Neural cell (in vitro differentiated cells): ENCODE results near the gene SLIT3. TPM values are rescaled to one million over a fixed set of nuclear protein-coding genes. Genes with fewer than 3 reads are reported as not detected.

ENCODE experiments used
- H2AFZ ChIP-seq: fragments of 200-600, 300-800 bp; sonication (generic), shearing (Covaris generic); 2 replicates; pipeline ENCODE4 v1.6.0; 2014; ENCODE audit warnings: low read depth, mild to moderate bottlenecking, antibody characterized with exemption, low read length, moderate library complexity
- H3F3A ChIP-seq: fragments of 200-600 bp; shearing (Covaris generic); 2 replicates; pipeline ENCODE4 v1.6.1; 2016; ENCODE audit warnings: mild to moderate bottlenecking, moderate library complexity, mixed read lengths, antibody characterized with exemption, low read length; ENCODE audit not compliant: insufficient read depth, poor library complexity, severe bottlenecking
- H3K27ac ChIP-seq: fragments of 200-600, 300-800 bp; sonication (generic), shearing (Covaris generic); 2 replicates; pipeline ENCODE4 v1.5.1; 2014; ENCODE audit warnings: mild to moderate bottlenecking, low read length, moderate library complexity
- H3K27me3 ChIP-seq: fragments of 300-800, 200-600 bp; sonication (generic), shearing (Covaris generic); 2 replicates; pipeline ENCODE4 v1.6.0; 2014; ENCODE audit warnings: mild to moderate bottlenecking, low read depth, low read length, moderate library complexity; ENCODE audit not compliant: insufficient read depth
- H3K36me3 ChIP-seq: fragments of 300-800, 200-600 bp; sonication (generic), shearing (Covaris generic); 2 replicates; pipeline ENCODE4 v1.5.1; 2014; ENCODE audit warnings: mild to moderate bottlenecking, antibody characterized with exemption, low read length, moderate library complexity; ENCODE audit not compliant: insufficient read depth
- H3K4me2 ChIP-seq: fragments of 300-800, 200-600 bp; sonication (generic), shearing (Covaris generic); 2 replicates; pipeline ENCODE4 v1.6.0; 2014; ENCODE audit warnings: mild to moderate bottlenecking, low read length
- H3K4me3 ChIP-seq: fragments of 300-800, 200-600 bp; sonication (generic), shearing (Covaris generic); 2 replicates; pipeline ENCODE4 v1.5.1; 2014; ENCODE audit warnings: mild to moderate bottlenecking, low read length, moderate library complexity
- H3K79me2 ChIP-seq: fragments of 200-600 bp; shearing (Covaris generic); replicated peaks from 2 replicates; pipeline ENCODE4 v1.6.0; 2014; ENCODE audit warnings: mild to moderate bottlenecking, low read length, moderate library complexity; ENCODE audit not compliant: insufficient read depth
- H3K9ac ChIP-seq: fragments of 300-800, 200-600 bp; sonication (generic), shearing (Covaris generic); 2 replicates; pipeline ENCODE4 v1.6.1; 2016; ENCODE audit warnings: mild to moderate bottlenecking, low read length, mixed read lengths
- H3K9me2 ChIP-seq: fragments of 200-600 bp; shearing (Covaris generic); 2 replicates; pipeline ENCODE4 v1.6.1; 2016; ENCODE audit warnings: mild to moderate bottlenecking, low read length, mixed read lengths; ENCODE audit not compliant: insufficient read depth
- H3K9me3 ChIP-seq: fragments of 200-600, 300-800 bp; sonication (generic), shearing (Covaris generic); 2 replicates; pipeline ENCODE4 v1.6.1; 2016; ENCODE audit warnings: mild to moderate bottlenecking, mixed run types, low read length, moderate library complexity, mixed read lengths
- H4K20me1 ChIP-seq: fragments of 200-600 bp; shearing (Covaris generic); 2 replicates; pipeline ENCODE4 v1.6.1; 2016; ENCODE audit warnings: mild to moderate bottlenecking, mixed run types; ENCODE audit not compliant: insufficient read depth
- EP300 ChIP-seq: fragments of 450-650 bp; conservative IDR thresholded peaks from 2 replicates; pipeline ENCODE4 v1.6.1; 2014; ENCODE audit warnings: antibody characterized with exemption, mild to moderate bottlenecking, moderate library complexity; ENCODE audit not compliant: poor library complexity, severe bottlenecking
- EZH2 ChIP-seq: fragments of 200-600, 300-800 bp; shearing (Covaris generic), sonication (generic); IDR thresholded peaks from 2 replicates; pipeline ENCODE4 v1.6.1; 2014; ENCODE audit warnings: antibody characterized with exemption, low read length, borderline replicate concordance, mild to moderate bottlenecking; ENCODE audit not compliant: insufficient read depth, poor library complexity, severe bottlenecking
- MXI1 ChIP-seq: fragments of 450-650 bp; conservative IDR thresholded peaks from 2 replicates; pipeline ENCODE4 v1.6.1; 2014; ENCODE audit warnings: antibody characterized with exemption, mild to moderate bottlenecking; ENCODE audit not compliant: poor library complexity, severe bottlenecking
- POLR2AphosphoS5 ChIP-seq: IDR thresholded peaks from 2 replicates; pipeline ENCODE4 v1.6.1; 2012
- RAD21 ChIP-seq: fragments of 450-650 bp; conservative IDR thresholded peaks from 2 replicates; pipeline ENCODE4 v1.6.1; 2014; ENCODE audit warnings: antibody characterized with exemption, mild to moderate bottlenecking, moderate library complexity
- SMC3 ChIP-seq: fragments of 450-650 bp; conservative IDR thresholded peaks from 2 replicates; pipeline ENCODE4 v1.6.1; 2014; ENCODE audit warnings: antibody characterized with exemption, mild to moderate bottlenecking, moderate library complexity; ENCODE audit not compliant: poor library complexity
- TAF1 ChIP-seq: IDR thresholded peaks from 2 replicates; pipeline ENCODE4 v1.6.1; 2012; ENCODE audit warnings: low read depth
- polyA plus RNA-seq: library from polyadenylated mRNA; depleted of rRNA; stranded (reverse); fragments of >200 nt; gene quantifications from 2 replicates; pipeline ENCODE4 v1.2.3, GENCODE V29; 2014
- TF ChIP-seq, protein P1 (sequence below): IDR thresholded peaks from 2 replicates; pipeline ENCODE4 v1.6.1; 2012; ENCODE audit warnings: borderline replicate concordance
- TF ChIP-seq, protein P2 (sequence below): fragments of 450-650 bp; IDR thresholded peaks from 2 replicates; pipeline ENCODE4 v1.5.1; 2014; ENCODE audit warnings: antibody characterized with exemption, mild to moderate bottlenecking, moderate library complexity; ENCODE audit not compliant: poor library complexity, severe bottlenecking

The SLIT3 gene
- polyA plus RNA-seq, 1 donor from 2014 or later, result 1.2 TPM

DNA sequence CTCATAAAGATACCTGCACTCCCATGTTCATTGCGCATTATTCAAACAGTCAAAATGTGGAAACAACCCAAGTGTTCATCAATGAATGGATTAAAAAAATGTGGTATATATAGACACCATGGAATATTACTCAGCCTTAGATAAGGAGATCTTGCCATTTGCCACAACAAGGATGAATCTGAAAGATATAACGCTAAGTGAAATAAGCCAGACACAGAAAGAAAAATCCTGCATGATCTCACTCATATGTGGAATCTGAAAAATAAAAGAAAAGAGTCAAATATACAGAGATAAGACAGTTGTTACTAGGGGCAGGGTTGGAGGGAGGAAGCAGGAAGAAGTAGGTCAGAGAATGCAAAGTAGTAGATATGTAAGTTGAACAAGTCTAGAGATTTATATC is 17.6 kb upstream of the SLIT3 start:
- no peaks in the 10 kb centered on the region for H3K79me2 ChIP-seq
- H3K9ac ChIP-seq, result no peak overlapping the region
- no peaks in the 10 kb centered on the region for H3K36me3 ChIP-seq
- H3K9me2 ChIP-seq, result no peaks in the 10 kb centered on the region
- H3K27ac ChIP-seq, result no peak overlapping the region
- no peak overlapping the region for H3K4me3 ChIP-seq
- H3F3A ChIP-seq, result no peaks in the 10 kb centered on the region
- H3K4me2 ChIP-seq, result no peak overlapping the region
- H2AFZ ChIP-seq, result no peak overlapping the region
- no peaks in the 10 kb centered on the region for H3K27me3 ChIP-seq
- no peaks in the 10 kb centered on the region for H3K9me3 ChIP-seq
- TF ChIP-seq RAD21 (no peak), SMC3 (no peak), TAF1 (no peak), EZH2 (no peak), EP300 (no peak), MXI1 (no peak), POLR2AphosphoS5 (no peak)
- TF ChIP-seq, protein P1, sequence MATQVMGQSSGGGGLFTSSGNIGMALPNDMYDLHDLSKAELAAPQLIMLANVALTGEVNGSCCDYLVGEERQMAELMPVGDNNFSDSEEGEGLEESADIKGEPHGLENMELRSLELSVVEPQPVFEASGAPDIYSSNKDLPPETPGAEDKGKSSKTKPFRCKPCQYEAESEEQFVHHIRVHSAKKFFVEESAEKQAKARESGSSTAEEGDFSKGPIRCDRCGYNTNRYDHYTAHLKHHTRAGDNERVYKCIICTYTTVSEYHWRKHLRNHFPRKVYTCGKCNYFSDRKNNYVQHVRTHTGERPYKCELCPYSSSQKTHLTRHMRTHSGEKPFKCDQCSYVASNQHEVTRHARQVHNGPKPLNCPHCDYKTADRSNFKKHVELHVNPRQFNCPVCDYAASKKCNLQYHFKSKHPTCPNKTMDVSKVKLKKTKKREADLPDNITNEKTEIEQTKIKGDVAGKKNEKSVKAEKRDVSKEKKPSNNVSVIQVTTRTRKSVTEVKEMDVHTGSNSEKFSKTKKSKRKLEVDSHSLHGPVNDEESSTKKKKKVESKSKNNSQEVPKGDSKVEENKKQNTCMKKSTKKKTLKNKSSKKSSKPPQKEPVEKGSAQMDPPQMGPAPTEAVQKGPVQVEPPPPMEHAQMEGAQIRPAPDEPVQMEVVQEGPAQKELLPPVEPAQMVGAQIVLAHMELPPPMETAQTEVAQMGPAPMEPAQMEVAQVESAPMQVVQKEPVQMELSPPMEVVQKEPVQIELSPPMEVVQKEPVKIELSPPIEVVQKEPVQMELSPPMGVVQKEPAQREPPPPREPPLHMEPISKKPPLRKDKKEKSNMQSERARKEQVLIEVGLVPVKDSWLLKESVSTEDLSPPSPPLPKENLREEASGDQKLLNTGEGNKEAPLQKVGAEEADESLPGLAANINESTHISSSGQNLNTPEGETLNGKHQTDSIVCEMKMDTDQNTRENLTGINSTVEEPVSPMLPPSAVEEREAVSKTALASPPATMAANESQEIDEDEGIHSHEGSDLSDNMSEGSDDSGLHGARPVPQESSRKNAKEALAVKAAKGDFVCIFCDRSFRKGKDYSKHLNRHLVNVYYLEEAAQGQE, result no peak
- TF ChIP-seq, protein P2, sequence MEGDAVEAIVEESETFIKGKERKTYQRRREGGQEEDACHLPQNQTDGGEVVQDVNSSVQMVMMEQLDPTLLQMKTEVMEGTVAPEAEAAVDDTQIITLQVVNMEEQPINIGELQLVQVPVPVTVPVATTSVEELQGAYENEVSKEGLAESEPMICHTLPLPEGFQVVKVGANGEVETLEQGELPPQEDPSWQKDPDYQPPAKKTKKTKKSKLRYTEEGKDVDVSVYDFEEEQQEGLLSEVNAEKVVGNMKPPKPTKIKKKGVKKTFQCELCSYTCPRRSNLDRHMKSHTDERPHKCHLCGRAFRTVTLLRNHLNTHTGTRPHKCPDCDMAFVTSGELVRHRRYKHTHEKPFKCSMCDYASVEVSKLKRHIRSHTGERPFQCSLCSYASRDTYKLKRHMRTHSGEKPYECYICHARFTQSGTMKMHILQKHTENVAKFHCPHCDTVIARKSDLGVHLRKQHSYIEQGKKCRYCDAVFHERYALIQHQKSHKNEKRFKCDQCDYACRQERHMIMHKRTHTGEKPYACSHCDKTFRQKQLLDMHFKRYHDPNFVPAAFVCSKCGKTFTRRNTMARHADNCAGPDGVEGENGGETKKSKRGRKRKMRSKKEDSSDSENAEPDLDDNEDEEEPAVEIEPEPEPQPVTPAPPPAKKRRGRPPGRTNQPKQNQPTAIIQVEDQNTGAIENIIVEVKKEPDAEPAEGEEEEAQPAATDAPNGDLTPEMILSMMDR, result no peak
- H4K20me1 ChIP-seq, result no peaks in the 10 kb centered on the region

DNA sequence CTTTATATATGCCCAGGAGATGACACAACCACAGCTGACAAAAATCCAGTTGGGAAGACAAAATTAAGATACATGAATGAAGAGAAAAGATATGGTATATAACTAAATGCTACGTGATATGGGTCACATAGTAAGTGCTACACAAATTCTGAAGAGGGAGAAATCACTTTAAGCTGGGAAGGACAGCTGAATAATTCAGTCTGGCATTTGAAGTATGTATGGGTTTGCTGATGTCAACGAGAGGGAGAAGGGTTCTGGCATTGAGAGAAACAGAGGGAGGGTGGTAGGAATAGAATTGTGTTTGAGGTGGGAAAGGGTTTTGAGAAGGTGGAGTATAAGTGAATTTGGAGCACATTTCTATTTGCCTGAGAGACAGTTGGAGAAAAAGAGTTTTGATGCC is 6.7 kb upstream of the SLIT3 start:
- no peak overlapping the region for H3K9ac ChIP-seq
- H4K20me1 ChIP-seq, result no peaks in the 10 kb centered on the region
- H3K36me3 ChIP-seq, result no peaks in the 10 kb centered on the region
- no peak overlapping the region for H3K27ac ChIP-seq
- no peak overlapping the region for H2AFZ ChIP-seq
- no peaks in the 10 kb centered on the region for H3K9me2 ChIP-seq
- TF ChIP-seq EP300 (no peak), EZH2 (no peak), POLR2AphosphoS5 (no peak), MXI1 (no peak), SMC3 (no peak), RAD21 (no peak)
- TF ChIP-seq, protein P1, result no peak
- TF ChIP-seq, protein P2, result no peak
- H3K79me2 ChIP-seq, result no peaks in the 10 kb centered on the region
- H3K27me3 ChIP-seq, result no peaks in the 10 kb centered on the region
- no peaks in the 10 kb centered on the region for H3F3A ChIP-seq
- H3K4me2 ChIP-seq, result no peak overlapping the region
- no peak overlapping the region for H3K4me3 ChIP-seq
- H3K9me3 ChIP-seq, result no peaks in the 10 kb centered on the region
